Kidney (tissue), 14 donors: ENCODE results near the gene SMAP2. TPM values are rescaled to one million over a fixed set of nuclear protein-coding genes. Genes with fewer than 3 reads are reported as not detected.

Experiments used
- DNase-seq, 5 donors: peaks; one replicate each; pipeline ENCODE4 v3.0.0-alpha.2; 2013 to 2020
- FAIRE-seq: peaks from 2 replicates; lab custom pipeline; 2012; peaks lifted over from hg19 to GRCh38; lab: Jason Lieb, UNC
- H3K27ac ChIP-seq, 2 donors: one replicate each; pipeline ENCODE4 v1.7.0; 2013; ENCODE audit warnings: low read depth in 2 of 2, low read length in 2 of 2, inconsistent platforms in 1 of 2
- H3K27me3 ChIP-seq: one replicate; pipeline ENCODE4 v1.7.1; 2013; ENCODE audit warnings: low read length, inconsistent platforms; ENCODE audit not compliant: control insufficient read depth, insufficient read depth
- H3K36me3 ChIP-seq, 3 donors: one replicate each; pipeline versions ENCODE4 v1.7.0 to v1.7.1; 2013; ENCODE audit warnings: low read length in 3 of 3, control low read depth in 1 of 3, inconsistent platforms in 1 of 3; ENCODE audit not compliant: insufficient read depth in 3 of 3, control insufficient read depth in 2 of 3
- H3K4me1 ChIP-seq, 3 donors: one replicate each; pipeline versions ENCODE4 v1.7.0 to v1.7.1; 2013; ENCODE audit warnings: low read length in 3 of 3, inconsistent platforms in 1 of 3, low read depth in 1 of 3; ENCODE audit not compliant: control insufficient read depth in 2 of 3, insufficient read depth in 2 of 3
- H3K4me3 ChIP-seq, 3 donors: one replicate each; pipeline versions ENCODE4 v1.7.0 to v1.8.1; 2013; ENCODE audit warnings: low read length in 3 of 3, control low read depth in 1 of 3, inconsistent platforms in 1 of 3
- H3K9ac ChIP-seq, 3 donors: one replicate each; pipeline versions ENCODE4 v1.7.0 to v1.7.1; 2013; ENCODE audit warnings: low read length in 3 of 3, control low read depth in 1 of 3, inconsistent platforms in 1 of 3
- H3K9me3 ChIP-seq, 3 donors: one replicate each; pipeline versions ENCODE4 v1.7.0 to v1.7.1; 2013; ENCODE audit warnings: low read length in 3 of 3, control low read depth in 1 of 3, inconsistent platforms in 1 of 3; ENCODE audit not compliant: control insufficient read depth in 2 of 3, insufficient read depth in 1 of 3
- CTCF ChIP-seq: IDR thresholded peaks from 3 replicates; pipeline ENCODE4 v1.5.1; 2012; ENCODE audit warnings: mild to moderate bottlenecking, moderate library complexity, borderline replicate concordance; ENCODE audit not compliant: insufficient read depth; ENCODE audit errors: extremely low read depth
- intact Hi-C: fragments of 100-400 bp; cut with DNase I; formaldehyde crosslinking; loops from one replicate; pipeline ENCODE4 v1.11.1; 2022
- polyA plus RNA-seq: library from polyadenylated mRNA; stranded (reverse); fragments of 350-450 nt; fragmentation: Illumina TruSeq; extraction: RNeasy Lipid Tissue Mini Kit (QIAGEN cat#74804); gene quantifications from one replicate; pipeline ENCODE4 v1.2.3, GENCODE V29; 2014; ENCODE audit warnings: low read depth, low replicate concordance; ENCODE audit not compliant: insufficient read depth
- total RNA-seq: library from RNA; stranded (reverse); fragmentation: NEBNext Ultra II Directional; extraction: Animal tissue kit (Norgen Biotek cat#: 25700); gene quantifications from one replicate; pipeline ENCODE4 v1.2.1, GENCODE V29; 2021
- donor health status: control.
- donor health status: control.
- donor health status: control.
- donor health status: control.
- donor health status: control.
- donor health status: DM: yes; HTN: yes; CAD: no.
- donor health status: Normal renal cell carcinoma (clear cell type).

Gene SMAP2
- total and polyA plus RNA-seq, 2 donors from 2014 or later, result 17.9 to 61.3 TPM

- DNase-seq (peak in 1 of 5 donors; percentile 14), FAIRE-seq (no peak)
- H3K27ac ChIP-seq, result peak overlapping the region; percentile 10 to 44
- no peaks in the 10 kb centered on the region for H3K9me3 ChIP-seq
- intact Hi-C loops, result no loop called here
- no peak overlapping the region for H3K9ac ChIP-seq
- no peaks in the 10 kb centered on the region for H3K36me3 ChIP-seq
- H3K4me3 ChIP-seq, result no peak overlapping the region
- TF ChIP-seq CTCF, result no peak
- H3K27me3 ChIP-seq, result no peaks in the 10 kb centered on the region
- H3K4me1 ChIP-seq, result peaks cover 0 to 7% (median 4%) of the 10 kb centered on the region in 3 donors
These were observed 10.9 kb downstream of the SMAP2 start for GRCh38 chr1:40384413-40384762.

GRCh38 chr1:40384887-40385286, 11.4 kb downstream of the SMAP2 start:
- no peaks in the 10 kb centered on the region for H3K27me3 ChIP-seq
- no peak for TF ChIP-seq CTCF
- H3K4me3 ChIP-seq, result no peak overlapping the region
- DNase-seq (peak in 1 of 5 donors; percentile 53), FAIRE-seq (no peak)
- no peaks in the 10 kb centered on the region for H3K36me3 ChIP-seq
- H3K27ac ChIP-seq, result peak overlapping the region; percentile 36 to 44
- peaks cover 0 to 7% (median 4%) of the 10 kb centered on the region in 3 donors for H3K4me1 ChIP-seq
- no peaks in the 10 kb centered on the region for H3K9me3 ChIP-seq
- no peak overlapping the region for H3K9ac ChIP-seq
- intact Hi-C loops, result no loop called here

GRCh38 chr1:40385437-40386358, 12.2 kb downstream of the SMAP2 start:
- no peak for FAIRE-seq
- no peak for TF ChIP-seq CTCF
- peak in 1 of 5 donors; percentile 17 for DNase-seq
- H3K36me3 ChIP-seq, result no peaks in the 10 kb centered on the region
- H3K27me3 ChIP-seq, result no peaks in the 10 kb centered on the region
- no peak overlapping the region for H3K4me3 ChIP-seq
- H3K9ac ChIP-seq, result peak overlapping the region in 2 of 3 donors; percentile 15 to 17
- H3K27ac ChIP-seq, result peak overlapping the region; percentile 65 to 68
- intact Hi-C loops, result no loop called here
- H3K9me3 ChIP-seq, result no peaks in the 10 kb centered on the region
- peaks cover 0 to 7% (median 4%) of the 10 kb centered on the region in 3 donors for H3K4me1 ChIP-seq
